Effector CD8-positive, alpha-beta T cell (primary cell): ENCODE results near the gene CSTF1.
"Not testable (repeated sequence)": the region's sequence is repeated elsewhere in the genome, so short reads cannot be mapped to it uniquely, and the experiment has no call there.

ENCODE experiments used
- DNase-seq: peaks from one replicate; lab custom pipeline; 2025; lab: John Stamatoyannopoulos, UW

The CSTF1 gene

GRCh38 chr20:56369179-56369578 is 23.3 kb upstream of the CSTF1 start:
- no peak for DNase-seq

GRCh38 chr20:56371977-56372376 is 20.5 kb upstream of the CSTF1 start:
- DNase-seq = no peak

- no peak for DNase-seq
Measured at GRCh38 chr20:56372850-56373249, 19.6 kb upstream of the CSTF1 start.

GRCh38 chr20:56373942-56374341 is 18.5 kb upstream of the CSTF1 start:
- DNase-seq = no peak

- no peak for DNase-seq
Measured at GRCh38 chr20:56376331-56376730, 16.1 kb upstream of the CSTF1 start.

GRCh38 chr20:56378386-56378785 is 14.1 kb upstream of the CSTF1 start:
- DNase-seq = no peak

- no peak for DNase-seq
Measured at GRCh38 chr20:56380375-56380774, 12.1 kb upstream of the CSTF1 start.

GRCh38 chr20:56381501-56381900 is 10.9 kb upstream of the CSTF1 start:
- DNase-seq = no peak

- DNase-seq = no peak
Measured at GRCh38 chr20:56382696-56383095, 9.7 kb upstream of the CSTF1 start.

GRCh38 chr20:56383334-56383733 is 9.1 kb upstream of the CSTF1 start:
- DNase-seq = no peak

- DNase-seq = no peak
Measured at GRCh38 chr20:56385130-56385529, 7.3 kb upstream of the CSTF1 start.

- no peak for DNase-seq
Measured at GRCh38 chr20:56386219-56386618, 6.2 kb upstream of the CSTF1 start.

GRCh38 chr20:56388882-56389281 is 3.6 kb upstream of the CSTF1 start:
- DNase-seq = no peak

- no peak for DNase-seq
Measured at GRCh38 chr20:56389807-56390206, 2.6 kb upstream of the CSTF1 start.

GRCh38 chr20:56390396-56390795 is 2.0 kb upstream of the CSTF1 start:
- DNase-seq = not testable (repeated sequence)

- DNase-seq = no peak
Measured at GRCh38 chr20:56391037-56391436, 1.4 kb upstream of the CSTF1 start.

GRCh38 chr20:56391596-56392131 is 781 bp upstream of the CSTF1 start:
- no peak for DNase-seq

GRCh38 chr20:56392881-56393482 is 537 bp downstream of the CSTF1 start:
- no peak for DNase-seq

- no peak for DNase-seq
Measured at GRCh38 chr20:56393653-56394052, 1.2 kb downstream of the CSTF1 start.

GRCh38 chr20:56395166-56395565 is 2.7 kb downstream of the CSTF1 start:
- DNase-seq = no peak

GRCh38 chr20:56400001-56400640 is 7.7 kb downstream of the CSTF1 start:
- DNase-seq = peak; percentile 36

- no peak for DNase-seq
Measured at GRCh38 chr20:56403465-56403864, 11.0 kb downstream of the CSTF1 start.

GRCh38 chr20:56405356-56405755 is 12.9 kb downstream of the CSTF1 start:
- not testable (repeated sequence) for DNase-seq

- no peak for DNase-seq
Measured at GRCh38 chr20:56406910-56407309, 14.5 kb downstream of the CSTF1 start.
